ENCODE measurements around the gene FBXL17. TPM values are rescaled to one million over a fixed set of nuclear protein-coding genes. Genes with fewer than 3 reads are reported as not detected.

The FBXL17 gene
- total RNA-seq, 1 donor from 2014 or later, result 14.0 TPM

DNA sequence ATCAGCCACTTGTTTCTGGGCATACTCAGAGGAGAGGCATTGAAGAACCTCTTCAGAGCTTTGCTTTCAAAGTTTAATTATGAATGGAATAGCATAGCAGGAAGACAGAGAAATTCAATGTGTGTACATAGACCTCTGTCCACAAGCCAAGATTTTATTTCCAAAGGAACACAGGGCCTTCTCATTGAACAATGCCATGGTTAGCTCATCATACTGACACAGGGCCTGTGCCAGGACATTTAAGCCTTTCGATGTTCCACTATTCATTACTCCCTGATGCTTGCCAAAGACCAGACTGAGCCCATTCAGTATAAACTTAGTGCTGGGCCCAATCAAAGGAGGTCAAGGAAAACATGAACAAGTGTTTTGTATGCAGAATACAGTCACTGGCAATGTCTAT lies 280.8 kb downstream of the FBXL17 start:
- intact Hi-C loops (cut with micrococcal nuclease), result no loop called here

DNA sequence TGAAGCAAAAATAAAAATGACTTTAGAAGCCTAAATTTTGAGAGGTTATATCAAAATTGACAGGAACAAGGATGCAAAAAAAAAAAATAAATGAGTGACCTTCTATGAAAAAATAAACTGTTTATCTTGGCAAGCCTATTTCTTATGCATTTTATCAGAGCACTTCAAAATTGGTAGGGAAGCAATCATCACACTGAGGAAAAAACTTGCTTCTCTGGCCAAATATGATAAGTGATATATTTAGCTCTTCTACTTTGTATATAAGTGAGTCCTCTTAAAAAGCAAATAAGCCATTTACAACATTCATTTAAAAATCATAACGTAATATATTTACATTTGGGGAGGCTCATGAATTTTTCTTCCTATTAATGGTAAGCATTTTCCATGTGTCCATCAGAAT lies 287.1 kb downstream of the FBXL17 start:
- intact Hi-C loops (cut with micrococcal nuclease), result no loop called here

DNA sequence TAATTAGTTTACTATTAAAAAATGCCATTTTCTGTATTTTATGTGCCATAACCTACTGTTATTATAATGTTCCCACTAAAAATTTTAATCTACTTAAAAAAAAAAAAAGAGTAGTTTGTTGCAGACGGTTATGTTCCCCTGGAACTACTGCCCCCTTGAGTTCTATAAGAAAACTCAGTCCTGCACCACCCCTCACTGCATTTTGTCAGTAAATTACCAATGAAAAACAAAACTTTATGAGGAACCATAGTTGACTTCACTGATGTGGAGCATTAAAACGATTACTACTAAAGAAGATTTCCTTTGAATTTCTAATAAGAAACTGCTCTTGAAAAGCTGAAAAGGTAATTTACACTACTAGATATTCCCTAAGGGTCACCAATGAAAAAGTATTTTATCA lies 288.7 kb downstream of the FBXL17 start:
- intact Hi-C loops (cut with micrococcal nuclease), result loop anchor here (2.0 kb wide), 1 partner anchor 420 kb away; no protein-coding TSS in a partner anchor

DNA sequence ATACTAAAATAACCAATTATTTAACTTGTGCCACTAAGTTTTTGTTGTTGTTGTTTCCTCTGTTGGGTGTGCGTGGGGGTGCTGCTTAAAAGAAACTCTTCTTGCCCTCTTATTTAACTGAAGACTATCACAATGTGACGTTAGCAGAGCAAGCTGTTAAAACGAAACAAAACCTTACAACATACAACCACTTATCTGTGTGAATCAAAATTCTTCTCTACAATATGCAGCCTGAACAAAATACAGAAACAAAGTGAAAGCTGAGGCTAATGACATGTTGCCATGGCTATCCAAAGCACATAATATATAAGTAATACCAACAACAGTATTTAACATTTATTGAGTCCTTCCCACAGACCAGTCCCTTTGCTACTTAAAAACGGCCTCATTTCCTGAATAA lies 291.0 kb downstream of the FBXL17 start:
- intact Hi-C loops (cut with micrococcal nuclease), result no loop called here

DNA sequence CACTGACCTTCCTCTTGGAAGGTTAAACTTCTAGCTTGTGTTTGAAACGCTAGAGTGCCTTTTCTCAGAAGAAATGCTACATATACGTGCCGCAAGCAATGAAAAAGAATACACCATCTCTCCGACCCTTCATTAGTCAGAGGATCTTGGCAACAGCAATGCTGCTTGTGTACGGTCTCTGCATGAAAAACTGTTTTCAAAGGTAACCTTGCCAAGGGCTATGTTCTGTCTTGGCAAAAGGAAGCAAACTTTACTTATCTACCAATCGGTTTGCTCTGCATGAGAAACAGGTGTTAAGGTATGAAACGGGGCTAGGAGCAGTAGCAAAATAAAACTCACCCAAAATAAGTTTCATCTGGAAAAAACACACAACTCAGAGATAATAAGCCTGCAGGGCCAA lies 297.8 kb downstream of the FBXL17 start:
- intact Hi-C loops (cut with micrococcal nuclease), result no loop called here

DNA sequence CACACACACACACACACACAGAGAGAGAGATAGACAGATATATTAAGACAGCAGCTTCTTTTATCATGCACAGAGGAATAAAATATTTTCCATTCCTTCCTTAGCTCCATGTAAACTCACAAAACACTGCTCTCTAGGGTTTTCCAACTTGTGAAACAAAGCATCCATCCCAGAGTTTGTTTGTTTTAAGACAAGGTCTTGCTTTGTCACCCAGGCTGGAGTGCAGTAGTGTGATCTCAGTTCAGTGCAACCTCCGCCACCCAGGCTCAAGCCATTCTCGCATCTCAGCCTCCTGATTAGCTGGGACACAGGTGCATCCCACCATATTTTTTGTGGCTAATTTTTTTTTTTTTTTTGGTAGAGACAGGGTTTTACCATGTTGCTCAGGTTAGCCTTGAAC lies 298.7 kb downstream of the FBXL17 start:
- intact Hi-C loops (cut with micrococcal nuclease), result no loop called here

DNA sequence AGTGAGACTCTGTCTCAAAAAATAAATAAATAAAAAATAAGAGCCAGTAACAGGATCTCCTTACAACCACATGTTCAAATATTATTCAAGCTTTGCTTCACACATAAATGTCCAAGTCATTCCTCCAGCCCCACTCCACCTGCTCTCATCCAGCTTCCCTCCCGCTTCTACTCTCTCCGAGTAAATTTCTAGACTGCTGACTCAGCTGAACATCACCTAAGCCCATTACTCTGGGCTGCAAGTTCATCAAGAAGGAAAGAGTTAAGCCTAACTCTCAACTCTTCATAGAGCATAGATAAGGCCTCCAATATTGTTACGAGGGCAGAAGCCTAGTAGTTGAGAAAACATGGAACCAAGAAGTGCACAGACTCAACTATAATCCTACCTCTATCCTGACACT lies 300.2 kb downstream of the FBXL17 start:
- intact Hi-C loops (cut with micrococcal nuclease), result no loop called here

DNA sequence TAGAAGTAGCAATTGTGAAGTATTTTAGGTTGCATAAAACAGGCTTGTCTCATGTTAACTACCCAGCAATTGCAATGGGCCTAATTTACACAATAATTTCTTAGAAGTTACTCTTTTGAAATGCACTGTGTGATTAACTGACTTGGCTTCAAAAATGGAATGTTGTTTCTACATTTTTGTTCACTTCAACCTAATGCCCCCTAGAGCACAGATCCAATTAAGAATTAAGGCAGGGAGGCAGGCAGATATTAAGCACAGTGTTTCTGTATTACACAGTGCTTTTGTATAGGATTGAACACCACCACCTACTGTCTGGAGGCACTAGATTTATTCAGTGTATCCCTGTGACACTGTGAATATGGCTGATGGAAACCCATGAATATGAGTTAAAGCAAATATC lies 302.1 kb downstream of the FBXL17 start:
- intact Hi-C loops (cut with micrococcal nuclease), result no loop called here

DNA sequence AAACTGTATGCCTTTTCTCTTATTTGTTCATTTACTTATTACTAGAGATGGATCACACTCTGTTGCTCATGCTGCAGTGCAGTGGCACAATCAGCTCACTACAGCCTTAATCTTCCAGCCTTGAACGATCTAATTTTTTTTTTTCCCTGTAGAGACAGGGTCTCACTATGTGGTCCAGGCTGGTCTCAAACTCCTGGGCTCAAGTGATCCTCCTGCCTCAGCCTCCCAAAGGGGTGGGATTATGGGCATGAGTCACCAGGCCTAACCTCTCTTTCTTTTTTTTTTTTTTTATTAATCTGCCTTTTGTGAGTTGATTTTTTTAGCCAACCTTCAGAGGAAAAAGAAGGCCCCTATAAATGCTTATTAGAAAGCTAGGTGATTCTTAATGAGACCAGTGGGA lies 303.0 kb downstream of the FBXL17 start:
- intact Hi-C loops (cut with micrococcal nuclease), result no loop called here

DNA sequence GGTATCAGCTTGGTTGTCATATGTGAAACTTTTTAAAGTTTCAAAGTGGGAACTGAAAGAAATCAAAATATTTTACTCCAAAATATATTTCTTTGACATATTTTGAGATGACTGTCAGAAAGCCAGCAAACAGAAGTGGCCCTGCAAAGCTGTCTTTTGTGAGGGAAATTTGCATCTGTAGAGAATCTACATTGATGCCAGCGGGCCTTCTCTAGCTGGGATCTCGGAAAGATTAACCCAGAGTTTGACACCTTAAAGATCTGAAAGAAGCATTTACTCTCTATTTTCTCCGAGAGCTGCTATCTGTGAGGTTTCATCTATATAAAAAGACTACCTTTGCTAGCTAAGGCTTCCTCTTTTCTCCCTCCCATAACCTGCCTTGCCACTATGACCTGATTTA lies 303.6 kb downstream of the FBXL17 start:
- intact Hi-C loops (cut with micrococcal nuclease), result no loop called here

DNA sequence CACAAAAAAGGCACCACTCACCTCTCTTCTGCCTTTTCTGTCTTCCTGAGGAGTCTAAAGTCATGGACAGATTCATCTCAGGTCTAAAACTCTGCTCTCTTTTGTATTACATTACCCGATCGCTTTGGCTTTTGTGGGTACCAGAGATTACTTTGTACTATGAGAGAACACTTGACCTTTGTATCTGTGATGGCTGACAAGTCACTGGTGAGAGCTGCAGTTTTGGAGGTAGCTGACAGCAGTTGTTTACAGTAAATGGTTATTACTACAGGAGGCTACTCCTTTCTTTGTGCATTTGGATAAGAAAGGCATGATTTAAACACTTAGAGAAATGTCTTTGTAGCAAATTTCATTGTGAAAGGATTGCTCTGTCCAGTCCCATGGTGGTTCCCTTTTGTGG lies 307.3 kb downstream of the FBXL17 start:
- intact Hi-C loops (cut with micrococcal nuclease), result no loop called here

DNA sequence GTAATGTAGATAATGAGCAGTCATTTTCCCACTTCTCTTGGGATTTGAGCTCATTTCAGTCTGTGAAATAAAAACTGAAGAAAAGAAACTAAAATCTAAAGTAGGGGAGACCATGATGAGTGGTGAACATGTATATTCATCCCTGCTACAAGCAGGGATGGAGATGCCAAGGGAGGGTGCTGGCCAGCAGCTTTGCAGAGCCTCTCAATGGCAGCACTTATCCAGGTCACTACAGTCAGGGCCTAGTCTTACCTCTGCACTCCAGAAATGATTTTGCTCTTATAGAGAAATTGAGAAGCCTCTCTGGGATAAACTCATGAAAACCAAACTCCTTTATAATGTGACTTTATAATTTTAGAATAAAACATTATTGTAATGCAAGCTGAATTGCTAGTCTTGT lies 317.6 kb downstream of the FBXL17 start:
- intact Hi-C loops (cut with micrococcal nuclease), result no loop called here

DNA sequence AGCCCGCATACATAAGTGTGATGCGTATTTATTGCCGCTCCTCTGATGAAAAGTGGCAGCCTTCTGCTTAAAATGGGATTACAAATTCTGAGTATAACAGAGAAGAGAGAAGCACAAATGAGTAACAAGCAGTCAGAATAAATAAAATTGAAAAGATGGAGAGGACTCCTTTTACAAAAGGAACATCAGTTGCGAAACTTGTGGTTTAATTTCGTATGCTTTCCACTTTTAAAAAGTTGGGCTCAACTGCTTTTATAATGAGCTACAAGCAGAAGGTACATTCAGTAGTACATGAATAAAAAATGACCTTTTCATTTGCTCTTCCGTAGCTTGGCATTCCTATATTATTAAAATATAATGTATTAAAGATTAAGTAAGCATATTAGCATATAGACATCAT lies 320.0 kb downstream of the FBXL17 start:
- intact Hi-C loops (cut with micrococcal nuclease), result no loop called here

DNA sequence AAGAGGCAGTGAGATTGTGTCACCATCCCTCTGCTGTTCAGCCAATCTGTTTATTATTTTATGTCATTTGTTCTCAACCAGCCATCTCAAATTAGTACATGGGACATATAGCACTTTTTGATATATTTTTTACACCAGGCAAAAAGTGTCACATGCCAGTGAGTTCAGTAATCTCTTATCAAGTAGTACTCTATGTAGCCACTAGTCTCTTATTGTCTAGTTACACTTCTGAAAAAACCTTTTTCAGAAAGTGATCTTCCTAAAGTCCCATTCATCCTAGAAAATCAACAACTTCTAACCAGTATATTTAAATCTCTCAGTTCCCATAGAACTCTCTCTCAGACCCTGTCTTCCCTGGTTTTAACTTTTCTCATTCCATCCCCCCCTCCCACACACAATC lies 321.6 kb downstream of the FBXL17 start:
- intact Hi-C loops (cut with micrococcal nuclease), result no loop called here

DNA sequence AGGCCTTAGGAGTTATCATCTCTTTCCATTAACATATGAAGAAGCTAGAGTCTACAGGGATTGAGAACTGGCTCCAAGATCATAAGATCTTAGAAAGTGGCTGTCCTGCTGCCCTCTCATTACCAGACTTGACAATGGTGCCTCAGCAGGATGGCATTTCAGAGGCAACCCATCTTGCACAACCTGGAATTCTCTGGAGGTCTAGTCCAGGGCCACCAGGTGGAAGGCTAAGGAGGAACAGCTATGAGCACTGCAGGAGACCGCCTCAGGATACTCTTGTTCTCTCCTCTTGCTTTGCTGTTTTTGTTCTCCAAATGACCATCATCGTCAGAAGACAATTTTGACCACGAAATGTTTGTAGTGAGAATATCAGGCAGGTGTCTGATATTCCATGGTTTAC lies 322.6 kb downstream of the FBXL17 start:
- intact Hi-C loops (cut with micrococcal nuclease), result no loop called here

DNA sequence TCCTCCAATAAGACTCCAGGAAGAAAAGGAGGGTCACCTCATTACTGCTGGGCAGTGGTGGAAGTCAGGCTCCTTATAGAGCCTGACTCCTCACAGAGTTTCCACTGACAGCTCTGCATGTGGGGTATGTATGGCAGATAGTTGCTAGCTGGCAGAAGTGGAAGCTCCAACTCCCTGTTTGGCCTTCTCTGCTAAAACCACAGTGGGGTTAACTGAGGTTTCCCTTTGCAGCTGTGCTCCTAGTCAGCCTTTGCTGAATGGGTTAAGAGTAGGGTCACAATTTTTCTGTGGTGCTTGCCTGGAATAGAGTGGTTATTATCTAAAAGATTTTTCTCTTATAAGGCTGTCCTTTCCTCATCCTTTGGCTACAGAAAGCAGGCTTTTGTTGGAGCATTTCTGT lies 327.5 kb downstream of the FBXL17 start:
- intact Hi-C loops (cut with micrococcal nuclease), result no loop called here

DNA sequence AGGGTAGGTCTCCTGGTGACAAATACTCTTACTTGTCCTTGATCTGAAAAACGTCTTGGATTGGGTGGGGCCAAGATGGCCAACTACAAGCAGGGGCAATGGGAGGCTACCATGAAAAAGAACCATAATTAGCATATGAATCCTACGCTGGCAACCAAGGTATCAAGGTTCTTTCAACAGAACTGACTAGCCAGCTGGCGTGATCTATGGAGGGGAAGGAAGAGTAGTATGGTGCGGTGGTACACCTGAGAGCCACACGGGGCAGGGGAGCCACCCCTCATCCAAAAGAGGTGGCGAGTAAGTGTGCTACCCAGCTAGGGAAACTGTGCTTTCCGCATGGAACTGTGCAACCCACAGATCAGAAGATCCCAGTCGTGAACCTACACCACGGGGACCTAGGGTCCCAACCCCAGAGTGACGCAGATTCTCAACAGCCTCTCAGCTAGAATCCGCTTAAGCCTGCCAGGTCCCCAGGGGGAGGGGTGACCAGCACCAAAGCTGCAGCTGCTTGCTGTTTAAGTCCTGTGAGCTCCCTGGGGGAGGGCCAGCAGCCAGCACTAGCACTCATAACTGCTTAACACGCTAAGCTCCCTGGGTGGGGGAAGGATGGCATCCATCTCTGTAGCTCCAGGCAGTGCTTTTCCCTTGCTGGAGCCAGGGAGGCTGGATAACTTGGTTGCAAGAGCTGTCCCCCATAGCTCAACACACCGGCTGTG lies 334.8 kb downstream of the FBXL17 start:
- intact Hi-C loops (cut with micrococcal nuclease), result no loop called here

DNA sequence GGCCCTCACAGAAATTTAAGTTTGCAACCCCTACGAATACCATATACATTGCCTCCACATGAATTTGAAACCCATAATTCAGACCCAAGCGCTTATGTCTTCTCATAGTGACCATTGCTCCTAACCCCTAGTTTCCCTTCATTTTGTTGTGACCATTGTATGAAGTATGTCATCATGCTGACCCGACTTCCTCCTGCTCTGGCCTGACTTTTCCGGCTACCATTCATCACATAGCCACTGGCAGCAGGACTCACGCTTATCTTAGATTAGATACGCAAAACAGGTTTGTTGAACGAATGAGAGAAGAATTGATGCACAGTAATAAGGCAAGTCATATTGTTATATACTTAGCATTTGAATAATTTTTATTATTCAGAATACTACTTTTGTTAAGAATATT lies 345.4 kb downstream of the FBXL17 start:
- intact Hi-C loops (cut with micrococcal nuclease), result no loop called here

DNA sequence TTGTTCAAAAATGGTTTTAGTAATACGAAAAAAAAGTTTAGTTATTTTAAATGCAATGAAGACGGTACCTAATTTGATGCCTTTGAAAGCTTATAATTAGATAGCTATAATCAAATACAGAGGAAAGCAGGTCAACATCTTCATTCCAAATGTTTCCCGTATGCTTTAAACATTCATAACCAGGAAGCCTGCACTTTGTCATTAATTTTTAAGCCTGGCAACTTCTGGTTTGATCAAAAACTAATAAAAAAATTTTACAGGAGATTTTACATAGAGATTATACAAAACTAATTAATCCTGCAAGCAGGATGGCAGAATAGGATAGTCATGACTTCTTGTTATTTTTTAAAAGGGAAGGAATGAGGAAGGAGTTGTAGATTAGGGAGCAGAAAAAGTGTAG lies 353.0 kb downstream of the FBXL17 start:
- intact Hi-C loops (cut with micrococcal nuclease), result no loop called here

DNA sequence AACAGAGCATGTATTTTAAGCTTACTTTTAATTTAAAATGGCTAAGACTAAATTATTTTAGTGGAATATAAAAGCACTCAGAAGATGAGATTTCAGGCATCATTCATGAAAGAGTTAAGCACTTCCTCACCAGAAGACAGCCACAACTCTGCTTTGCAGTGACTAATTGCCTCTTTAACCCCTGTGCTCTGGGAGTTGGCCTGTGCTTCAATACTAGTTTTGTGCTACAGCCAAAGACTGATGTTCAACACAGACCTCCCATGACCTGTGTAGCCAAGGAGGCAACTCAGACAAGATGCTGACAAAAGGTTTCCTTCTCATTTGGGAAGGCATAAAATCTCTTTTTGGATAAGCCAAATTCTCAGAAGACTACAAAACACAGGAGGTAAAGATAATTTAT lies 353.5 kb downstream of the FBXL17 start:
- intact Hi-C loops (cut with micrococcal nuclease), result no loop called here

DNA sequence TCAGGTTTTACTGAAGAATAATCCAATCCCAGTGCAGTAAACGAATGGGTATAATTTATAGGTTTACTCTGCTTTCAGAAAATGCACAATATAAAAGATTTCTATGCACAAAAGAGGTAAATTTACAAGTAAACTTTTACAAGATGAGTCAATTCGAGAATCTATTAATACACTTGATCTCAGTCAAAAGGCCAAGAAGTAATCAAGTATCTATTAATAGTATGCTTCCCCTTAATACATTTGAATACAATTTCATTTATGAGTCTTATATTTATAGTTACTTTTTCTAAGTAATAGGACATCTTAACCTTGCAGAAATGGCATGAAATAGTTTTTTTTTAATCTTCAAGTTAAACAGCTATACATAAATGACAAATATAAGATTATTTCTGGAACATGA lies 355.9 kb downstream of the FBXL17 start:
- intact Hi-C loops (cut with micrococcal nuclease), result no loop called here

DNA sequence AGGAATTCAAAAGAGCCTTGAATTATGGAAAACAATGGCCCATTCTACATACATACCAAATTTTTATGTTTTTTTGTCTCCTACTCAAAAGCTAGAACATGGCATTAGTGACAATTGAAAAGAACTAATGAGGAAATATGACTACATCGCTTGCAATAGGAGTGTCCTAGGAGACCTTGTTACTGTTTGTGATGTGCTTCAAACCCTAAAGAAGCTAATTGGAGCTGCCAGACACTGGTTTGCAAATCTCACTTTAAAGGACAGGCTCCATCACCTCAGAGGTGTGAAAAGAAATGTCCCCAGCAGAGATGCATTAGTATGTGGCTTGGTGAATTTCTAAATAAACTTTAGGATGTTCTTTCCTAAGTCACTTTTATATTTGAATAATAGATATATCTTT lies 356.9 kb downstream of the FBXL17 start:
- intact Hi-C loops (cut with micrococcal nuclease), result no loop called here

DNA sequence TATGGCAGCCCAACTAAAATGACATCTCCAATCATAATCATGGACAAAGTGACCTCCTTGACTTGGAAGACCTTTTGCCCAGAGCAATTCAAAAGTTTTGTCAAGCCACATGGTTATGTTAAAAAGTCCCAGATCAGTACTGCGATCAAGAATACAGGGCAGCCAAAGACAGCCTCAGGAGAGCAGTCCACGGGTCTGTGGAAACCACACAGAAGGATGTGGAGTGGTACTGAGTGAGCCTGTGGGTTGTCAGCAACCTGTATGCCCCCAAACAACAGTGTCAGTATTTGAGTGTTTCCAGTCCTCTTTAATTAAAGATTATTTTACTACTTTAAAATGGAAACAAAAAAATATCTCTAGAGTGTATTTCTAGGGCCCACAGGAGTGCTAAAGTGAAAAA lies 365.8 kb downstream of the FBXL17 start:
- intact Hi-C loops (cut with micrococcal nuclease), result no loop called here

DNA sequence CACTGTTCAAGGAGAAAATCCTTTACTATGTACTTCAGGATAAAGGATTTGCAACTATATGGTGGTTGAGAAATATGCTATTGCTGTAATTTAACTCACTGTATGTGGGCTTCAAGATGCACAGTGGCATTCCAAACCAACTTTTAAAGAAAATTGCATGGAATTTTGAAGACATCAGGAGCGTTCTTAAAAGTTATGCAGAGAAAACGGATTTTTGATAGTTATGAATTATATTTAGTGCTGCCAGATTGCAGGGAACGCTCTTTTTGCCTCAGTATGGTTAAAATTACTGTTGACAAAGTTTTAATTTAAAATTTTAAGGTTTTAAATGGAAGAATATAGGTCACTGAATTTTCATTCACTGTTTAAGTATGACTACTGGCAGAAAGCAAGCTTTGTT lies 375.1 kb downstream of the FBXL17 start:
- intact Hi-C loops (cut with micrococcal nuclease), result no loop called here
